ENCODE data around the gene AGPS.

DNA sequence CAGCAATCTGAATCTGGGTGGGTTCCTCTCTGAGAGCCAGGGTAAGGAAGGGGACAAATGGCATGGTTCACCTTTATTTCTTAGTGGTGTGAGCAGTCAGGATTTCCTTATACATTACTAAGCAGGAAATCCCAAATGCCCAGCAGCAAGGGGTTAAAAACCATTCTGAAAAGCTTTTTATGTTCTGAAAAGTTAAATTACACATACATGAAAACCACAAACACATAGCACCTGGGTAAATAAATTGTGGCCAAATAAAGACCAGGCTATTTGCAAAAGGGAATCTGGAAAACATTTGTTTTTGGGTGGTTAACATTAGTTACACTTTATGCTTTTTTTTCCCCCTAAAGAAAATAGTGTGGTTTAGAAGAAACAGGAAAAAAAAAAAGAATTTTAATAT, 156.1 kb downstream of the AGPS start:
- TF ChIP-seq BCLAF1 (IDR thresholded peaks at IDR 0.05; ENCODE audit: borderline replicate concordance in 1 of 2, control insufficient read depth in 1 of 2, low read depth in 2 of 2, low read length in 1 of 2) = no peak
- no peak for TF ChIP-seq KDM1A (IDR thresholded peaks at IDR 0.05)
- no peak for TF ChIP-seq GABPB1 (CRISPR knock-in tag; IDR thresholded peaks at IDR 0.05)
- no peak for TF ChIP-seq MEF2A (IDR thresholded peaks at IDR 0.05; ENCODE audit: control insufficient read depth, low read depth, low read length)
- no peak for TF ChIP-seq HDAC6 (IDR thresholded peaks at IDR 0.05; ENCODE audit: low read depth, low read length)
- TF ChIP-seq ZNF140 (CRISPR knock-in tag; IDR thresholded peaks at IDR 0.05) = no peak
- no peak for TF ChIP-seq POLR2AphosphoS5 (IDR thresholded peaks at IDR 0.05; ENCODE audit: control insufficient read depth, insufficient read depth, low read depth, low read length)
- TF ChIP-seq POLR3A (IDR thresholded peaks at IDR 0.05; ENCODE audit: borderline replicate concordance, extremely low read depth, insufficient read depth, insufficient read length) = no peak
- TF ChIP-seq, protein P1, sequence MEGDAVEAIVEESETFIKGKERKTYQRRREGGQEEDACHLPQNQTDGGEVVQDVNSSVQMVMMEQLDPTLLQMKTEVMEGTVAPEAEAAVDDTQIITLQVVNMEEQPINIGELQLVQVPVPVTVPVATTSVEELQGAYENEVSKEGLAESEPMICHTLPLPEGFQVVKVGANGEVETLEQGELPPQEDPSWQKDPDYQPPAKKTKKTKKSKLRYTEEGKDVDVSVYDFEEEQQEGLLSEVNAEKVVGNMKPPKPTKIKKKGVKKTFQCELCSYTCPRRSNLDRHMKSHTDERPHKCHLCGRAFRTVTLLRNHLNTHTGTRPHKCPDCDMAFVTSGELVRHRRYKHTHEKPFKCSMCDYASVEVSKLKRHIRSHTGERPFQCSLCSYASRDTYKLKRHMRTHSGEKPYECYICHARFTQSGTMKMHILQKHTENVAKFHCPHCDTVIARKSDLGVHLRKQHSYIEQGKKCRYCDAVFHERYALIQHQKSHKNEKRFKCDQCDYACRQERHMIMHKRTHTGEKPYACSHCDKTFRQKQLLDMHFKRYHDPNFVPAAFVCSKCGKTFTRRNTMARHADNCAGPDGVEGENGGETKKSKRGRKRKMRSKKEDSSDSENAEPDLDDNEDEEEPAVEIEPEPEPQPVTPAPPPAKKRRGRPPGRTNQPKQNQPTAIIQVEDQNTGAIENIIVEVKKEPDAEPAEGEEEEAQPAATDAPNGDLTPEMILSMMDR (IDR thresholded peaks at IDR 0.05 in 2 of 3, conservative IDR thresholded peaks at IDR 0.05 in 1 of 3; ENCODE audit: insufficient read depth in 2 of 3, low read depth in 1 of 3, low read length in 3 of 3) = no peak
- TF ChIP-seq EP300 (IDR thresholded peaks at IDR 0.05; ENCODE audit: low read length) = no peak
